ENCODE results near the gene CCDC136.

CCDC136 gene

DNA sequence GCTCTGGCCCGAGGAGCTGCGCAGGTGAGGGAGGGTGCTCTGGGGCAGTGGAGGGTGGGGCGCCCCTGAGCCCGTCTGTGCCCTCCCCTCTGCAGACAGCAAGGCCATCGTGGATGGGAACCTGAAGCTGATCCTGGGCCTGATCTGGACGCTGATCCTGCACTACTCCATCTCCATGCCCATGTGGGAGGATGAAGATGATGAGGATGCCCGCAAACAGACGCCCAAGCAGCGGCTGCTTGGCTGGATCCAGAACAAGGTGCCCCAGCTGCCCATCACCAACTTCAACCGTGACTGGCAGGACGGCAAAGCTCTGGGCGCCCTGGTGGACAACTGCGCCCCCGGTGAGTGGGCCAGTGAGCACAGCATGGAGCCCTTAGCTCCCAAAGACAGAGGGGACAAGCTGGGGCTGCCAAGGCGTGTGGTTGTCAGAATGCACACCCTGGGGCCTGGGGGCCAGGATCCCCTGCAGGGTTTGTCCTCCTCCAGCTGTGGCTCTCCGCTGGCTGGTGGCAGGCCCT is 43.5 kb downstream of the CCDC136 start:
- Histone ChIP-seq H3K36me3 (ENCODE audit: insufficient read depth, low read length) (peaks cover 8% of the 10 kb centered on the region; the same call in 1 of the 2 replicates), H3K9ac (ENCODE audit: insufficient read length) (no peak overlapping the region), H3K4me3 (no peak overlapping the region), H3K9me3 (ENCODE audit: low read depth, low read length) (no peaks in the 10 kb centered on the region), H3K27ac (no peak overlapping the region)
- DNase-seq (ENCODE audit: low read depth, low spot score), result no peak
- no peak for TF ChIP-seq EZH2 (IDR thresholded peaks at IDR 0.05)
- TF ChIP-seq POLR2AphosphoS5 (IDR thresholded peaks at IDR 0.05; ENCODE audit: borderline replicate concordance, low read depth, low read length), result no peak
- TF ChIP-seq FOXP2 (optimal IDR thresholded peaks at IDR 0.05; ENCODE audit: control extremely low read depth, extremely low read length, insufficient read depth), result no peak

DNA sequence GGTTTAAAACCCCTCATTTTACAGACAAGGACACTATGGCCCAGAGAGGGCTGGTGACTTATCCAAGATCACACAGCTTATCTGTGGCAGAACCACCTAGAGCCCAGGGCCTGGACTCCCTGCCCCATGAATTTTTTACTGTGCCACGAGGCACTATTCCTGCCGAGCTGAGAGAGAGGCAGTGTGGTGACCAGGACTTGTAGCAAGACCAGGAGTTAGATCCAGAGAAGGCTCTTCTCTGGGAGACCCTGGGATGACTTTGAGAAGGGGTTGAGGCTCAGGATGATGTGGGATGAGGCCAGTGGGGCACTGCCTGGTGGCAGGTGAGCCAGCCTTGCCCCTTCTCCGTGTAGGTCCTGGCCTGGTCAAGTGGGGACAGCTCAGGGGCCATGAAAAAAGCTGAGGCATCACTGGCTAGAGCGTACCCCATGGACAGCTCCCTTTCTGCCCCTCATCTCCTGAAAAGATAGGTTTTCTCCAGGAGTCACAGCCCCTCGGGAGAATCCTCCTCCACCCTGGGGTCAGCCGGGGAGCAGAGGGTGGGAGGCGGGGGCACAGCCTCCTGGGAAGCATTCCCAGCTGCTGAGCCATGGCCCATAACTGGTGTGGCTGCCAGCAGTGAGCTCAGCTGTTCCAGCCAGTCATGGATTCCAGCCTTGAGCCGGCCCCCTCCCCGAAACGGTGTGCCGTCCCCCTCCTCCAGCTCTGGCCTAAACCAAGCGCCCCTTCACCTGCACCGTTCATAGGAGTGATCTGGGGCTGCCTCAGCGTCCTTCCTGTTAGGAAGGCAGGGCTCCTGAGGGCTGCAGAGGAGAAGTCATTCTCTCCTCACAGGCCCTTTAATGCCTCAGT is 44.2 kb downstream of the CCDC136 start:
- no peaks in the 10 kb centered on the region for H3K9me3 ChIP-seq (ENCODE audit: low read depth, low read length)
- H3K36me3 ChIP-seq (ENCODE audit: insufficient read depth, low read length), result peaks cover 11% of the 10 kb centered on the region; the same call in 1 of the 2 replicates
- H3K9ac ChIP-seq (ENCODE audit: insufficient read length), result no peak overlapping the region
- no peak overlapping the region for H3K4me3 ChIP-seq
- no peak for DNase-seq (ENCODE audit: low read depth, low spot score)
- no peak for TF ChIP-seq FOXP2 (optimal IDR thresholded peaks at IDR 0.05; ENCODE audit: control extremely low read depth, extremely low read length, insufficient read depth)
- TF ChIP-seq POLR2AphosphoS5 (IDR thresholded peaks at IDR 0.05; ENCODE audit: borderline replicate concordance, low read depth, low read length), result no peak
- TF ChIP-seq EZH2 (IDR thresholded peaks at IDR 0.05), result no peak
- H3K27ac ChIP-seq, result no peak overlapping the region

DNA sequence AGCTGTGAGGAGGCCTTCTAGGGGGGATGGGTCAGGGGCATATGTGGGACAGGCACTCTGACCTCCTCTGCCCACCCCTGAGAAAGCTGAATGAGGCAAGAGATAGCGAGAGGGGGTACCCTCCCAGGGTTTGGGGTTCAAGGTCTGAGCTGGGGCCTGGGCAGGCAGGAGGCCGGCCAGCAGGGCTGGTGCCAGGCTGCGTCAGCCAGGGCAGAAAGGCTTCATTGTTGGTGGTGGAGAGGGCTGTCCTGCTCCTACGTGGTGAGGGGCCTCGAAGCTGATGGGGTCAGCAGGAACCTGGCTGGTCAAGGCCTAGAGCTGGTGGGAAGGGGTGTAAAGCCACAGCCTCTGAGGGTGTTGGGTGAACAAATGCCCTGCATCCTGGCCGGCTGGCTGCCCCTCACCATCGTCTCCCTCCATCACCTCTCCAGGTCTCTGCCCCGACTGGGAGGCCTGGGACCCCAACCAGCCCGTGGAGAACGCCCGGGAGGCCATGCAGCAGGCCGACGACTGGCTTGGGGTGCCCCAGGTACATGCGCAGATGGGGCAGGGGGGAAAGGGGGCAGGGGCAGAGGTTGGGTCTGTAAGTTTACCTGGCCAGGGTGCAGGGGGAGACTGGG is 45.1 kb downstream of the CCDC136 start:
- TF ChIP-seq FOXP2 (optimal IDR thresholded peaks at IDR 0.05; ENCODE audit: control extremely low read depth, extremely low read length, insufficient read depth) (no peak), POLR2AphosphoS5 (IDR thresholded peaks at IDR 0.05; ENCODE audit: borderline replicate concordance, low read depth, low read length) (no peak)
- Histone ChIP-seq H3K27ac (no peak overlapping the region), H3K4me3 (no peak overlapping the region), H3K9ac (ENCODE audit: insufficient read length) (no peak overlapping the region), H3K36me3 (ENCODE audit: insufficient read depth, low read length) (peaks cover 18% of the 10 kb centered on the region), H3K9me3 (ENCODE audit: low read depth, low read length) (no peaks in the 10 kb centered on the region)
- no peak for DNase-seq (ENCODE audit: low read depth, low spot score)

DNA sequence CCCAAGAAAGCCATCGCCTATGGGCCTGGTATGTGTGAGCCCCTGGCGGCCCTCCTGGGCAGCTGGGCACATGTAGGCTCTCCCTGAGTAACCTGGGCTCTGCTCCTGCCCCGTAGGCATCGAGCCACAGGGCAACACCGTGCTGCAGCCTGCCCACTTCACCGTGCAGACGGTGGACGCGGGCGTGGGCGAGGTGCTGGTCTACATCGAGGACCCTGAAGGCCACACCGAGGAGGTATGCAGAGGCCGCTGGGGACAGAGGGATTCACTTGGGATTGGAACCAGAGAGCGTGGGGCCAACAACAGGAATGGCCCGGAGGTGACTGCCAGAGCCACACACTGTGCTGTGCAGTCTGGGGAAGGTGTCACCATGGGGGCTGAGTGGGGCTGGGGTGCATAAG is 45.8 kb downstream of the CCDC136 start:
- Histone ChIP-seq H3K9me3 (ENCODE audit: low read depth, low read length) (no peaks in the 10 kb centered on the region), H3K36me3 (ENCODE audit: insufficient read depth, low read length) (peaks cover 23% of the 10 kb centered on the region), H3K27ac (no peak overlapping the region), H3K4me3 (no peak overlapping the region), H3K9ac (ENCODE audit: insufficient read length) (no peak overlapping the region)
- DNase-seq (ENCODE audit: low read depth, low spot score), result no peak
- TF ChIP-seq EZH2 (IDR thresholded peaks at IDR 0.05), result no peak
- TF ChIP-seq FOXP2 (optimal IDR thresholded peaks at IDR 0.05; ENCODE audit: control extremely low read depth, extremely low read length, insufficient read depth), result no peak
- TF ChIP-seq POLR2AphosphoS5 (IDR thresholded peaks at IDR 0.05; ENCODE audit: borderline replicate concordance, low read depth, low read length), result no peak

DNA sequence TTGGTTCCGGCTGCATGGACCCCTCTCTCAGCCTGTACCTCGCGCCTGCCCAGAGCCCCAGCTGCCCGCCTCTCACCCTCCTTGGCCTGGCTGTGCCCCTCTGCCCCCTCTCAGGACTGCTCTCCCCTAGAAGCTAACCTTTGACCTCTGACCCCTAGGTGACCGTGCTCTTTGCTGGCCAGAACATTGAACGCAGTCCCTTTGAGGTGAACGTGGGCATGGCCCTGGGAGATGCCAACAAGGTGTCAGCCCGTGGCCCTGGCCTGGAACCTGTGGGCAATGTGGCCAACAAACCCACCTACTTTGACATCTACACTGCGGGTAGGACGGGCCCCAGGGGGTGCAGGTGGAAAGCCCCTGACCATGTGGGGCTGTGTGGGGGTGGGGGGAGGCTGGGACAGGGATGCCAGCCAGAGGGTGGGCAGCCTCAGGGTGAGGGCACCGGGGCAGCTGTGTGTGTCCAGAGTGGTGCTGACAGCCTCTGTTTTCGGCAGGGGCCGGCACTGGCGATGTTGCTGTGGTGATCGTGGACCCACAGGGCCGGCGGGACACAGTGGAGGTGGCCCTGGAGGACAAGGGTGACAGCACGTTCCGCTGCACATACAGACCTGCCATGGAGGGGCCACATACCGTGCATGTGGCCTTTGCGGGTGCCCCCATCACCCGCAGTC is 46.5 kb downstream of the CCDC136 start:
- TF ChIP-seq FOXP2 (optimal IDR thresholded peaks at IDR 0.05; ENCODE audit: control extremely low read depth, extremely low read length, insufficient read depth), result no peak
- TF ChIP-seq POLR2AphosphoS5 (IDR thresholded peaks at IDR 0.05; ENCODE audit: borderline replicate concordance, low read depth, low read length), result no peak
- TF ChIP-seq EZH2 (IDR thresholded peaks at IDR 0.05), result no peak
- no peak for DNase-seq (ENCODE audit: low read depth, low spot score)
- no peak overlapping the region for H3K27ac ChIP-seq
- H3K9ac ChIP-seq (ENCODE audit: insufficient read length), result no peak overlapping the region
- H3K36me3 ChIP-seq (ENCODE audit: insufficient read depth, low read length), result peaks cover 30% of the 10 kb centered on the region
- H3K4me3 ChIP-seq, result no peak overlapping the region
- no peaks in the 10 kb centered on the region for H3K9me3 ChIP-seq (ENCODE audit: low read depth, low read length)

DNA sequence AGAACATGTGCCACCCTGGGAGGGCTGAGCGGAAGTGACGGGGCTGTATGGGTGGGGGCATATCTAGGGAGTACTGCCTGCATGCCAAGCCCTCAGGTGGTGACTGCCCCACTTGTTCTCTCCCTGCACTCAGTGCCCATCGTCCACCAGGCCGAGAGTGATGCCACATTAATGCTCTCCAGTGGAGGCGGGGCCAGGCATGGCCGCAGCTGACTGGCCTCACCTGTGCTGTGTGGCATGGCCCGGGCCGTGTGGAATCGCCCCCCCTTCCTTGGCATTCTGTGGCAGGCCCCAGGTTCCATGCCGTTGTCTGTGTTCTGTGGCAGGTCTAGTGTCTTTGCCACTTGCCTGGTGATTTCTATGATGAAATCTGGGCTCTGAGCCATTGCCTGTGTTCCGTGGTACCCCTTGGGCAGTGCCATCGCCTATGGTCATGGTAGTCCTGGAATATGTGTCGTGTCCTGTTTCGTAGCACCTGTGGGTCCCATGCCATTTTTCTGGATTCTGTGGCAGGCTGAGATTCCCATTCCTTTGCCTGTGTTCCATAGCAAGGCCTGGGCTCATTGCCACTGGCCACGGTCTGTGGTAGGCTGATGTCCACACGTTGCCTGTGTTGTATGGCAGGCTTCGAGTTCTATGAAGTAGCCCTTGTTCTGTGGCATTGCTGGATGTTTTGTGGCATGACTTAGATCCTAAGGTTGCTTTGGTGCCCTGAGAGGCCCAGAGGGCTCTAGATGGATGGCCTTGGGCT is 47.4 kb downstream of the CCDC136 start:
- H3K27ac ChIP-seq, result no peak overlapping the region
- no peak for DNase-seq (ENCODE audit: low read depth, low spot score)
- TF ChIP-seq POLR2AphosphoS5 (IDR thresholded peaks at IDR 0.05; ENCODE audit: borderline replicate concordance, low read depth, low read length) (no peak), FOXP2 (optimal IDR thresholded peaks at IDR 0.05; ENCODE audit: control extremely low read depth, extremely low read length, insufficient read depth) (no peak), EZH2 (IDR thresholded peaks at IDR 0.05) (no peak)
- peaks cover 36% of the 10 kb centered on the region for H3K36me3 ChIP-seq (ENCODE audit: insufficient read depth, low read length)
- no peak overlapping the region for H3K9ac ChIP-seq (ENCODE audit: insufficient read length)
- no peaks in the 10 kb centered on the region for H3K9me3 ChIP-seq (ENCODE audit: low read depth, low read length)
- no peak overlapping the region for H3K4me3 ChIP-seq

DNA sequence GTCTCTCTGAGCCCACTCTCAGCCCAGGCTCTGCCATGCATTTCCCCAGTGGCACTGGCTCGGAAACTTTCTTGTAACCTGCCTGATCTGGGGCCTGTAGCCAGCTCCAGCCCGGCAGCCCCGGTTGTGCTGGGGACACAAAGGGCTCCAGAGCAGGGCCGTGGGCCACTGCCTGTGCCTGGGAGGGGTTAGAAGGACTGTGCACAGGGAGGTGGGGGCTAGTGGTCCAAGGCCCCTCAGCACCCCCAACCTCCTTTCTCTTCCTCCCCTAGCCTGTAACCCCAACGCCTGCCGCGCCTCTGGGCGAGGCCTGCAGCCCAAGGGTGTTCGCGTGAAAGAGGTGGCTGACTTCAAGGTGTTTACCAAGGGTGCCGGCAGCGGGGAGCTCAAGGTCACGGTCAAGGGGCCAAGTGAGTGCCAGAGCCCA is 48.0 kb downstream of the CCDC136 start:
- no peak overlapping the region for H3K4me3 ChIP-seq
- H3K27ac ChIP-seq, result no peak overlapping the region
- no peak overlapping the region for H3K9ac ChIP-seq (ENCODE audit: insufficient read length)
- TF ChIP-seq POLR2AphosphoS5 (IDR thresholded peaks at IDR 0.05; ENCODE audit: borderline replicate concordance, low read depth, low read length), result no peak
- no peak for TF ChIP-seq EZH2 (IDR thresholded peaks at IDR 0.05)
- peaks cover 42% of the 10 kb centered on the region for H3K36me3 ChIP-seq (ENCODE audit: insufficient read depth, low read length)
- H3K9me3 ChIP-seq (ENCODE audit: low read depth, low read length), result no peaks in the 10 kb centered on the region
- no peak for DNase-seq (ENCODE audit: low read depth, low spot score)

All from SK-N-MC (cell line).